Caco-2 (cell line): Measurements from ENCODE around the gene DMRTB1. TPM values are rescaled to one million over a fixed set of nuclear protein-coding genes. Genes with fewer than 3 reads are reported as not detected.

Experiments
- BruUV-seq: library from RNA; stranded (reverse); fragments of 400-500 nt; replicated peaks from 2 replicates; lab custom pipeline; 2021; lab: Mats Ljungman, UMichigan
- CTCF ChIA-PET: fragments of 300-600 bp; sonication (Branson Sonifier 250); formaldehyde crosslinking; loops from one replicate; lab custom pipeline; 2022; ENCODE audit warnings: antibody characterized with exemption; lab: Charles Lee
- POLR2A ChIA-PET: fragments of 300-600 bp; sonication (Branson Sonifier 250); formaldehyde crosslinking; loops from one replicate; lab custom pipeline; 2022; ENCODE audit warnings: antibody characterized with exemption; lab: Charles Lee
- DNase-seq, 2 experiments: peaks; one replicate each; pipeline versions ENCODE4 v3.0.0 to v3.0.0-alpha.2; 2020 to 2022
- H3K27me3 ChIP-seq: replicated peaks from 2 replicates; pipeline ENCODE4 v1.6.0; 2011; ENCODE audit warnings: low read length; ENCODE audit not compliant: control insufficient read depth, insufficient read depth
- H3K36me3 ChIP-seq: 2 replicates; pipeline ENCODE4 v1.5.1; 2011; ENCODE audit warnings: low read length; ENCODE audit not compliant: control insufficient read depth, insufficient read depth
- H3K4me1 ChIP-seq: fragments of 250-450 bp; sonication (Bioruptor Pico); 2 replicates; pipeline ENCODE4 v1.5.1; 2020; ENCODE audit warnings: mild to moderate bottlenecking
- H3K4me3 ChIP-seq: 2 replicates; pipeline ENCODE4 v1.5.1; 2011; ENCODE audit warnings: low read depth, mild to moderate bottlenecking, control low read depth, low read length
- H3K9me3 ChIP-seq: fragments of 250-450 bp; sonication (Bioruptor Pico); 2 replicates; pipeline ENCODE4 v1.5.1; 2020; ENCODE audit warnings: mild to moderate bottlenecking, moderate library complexity
- H3K27ac Mint-ChIP-seq: one replicate; pipeline ENCODE4 v1.8.0; 2022; ENCODE audit warnings: mixed read lengths; ENCODE audit not compliant: unreplicated experiment
- H3K27me3 Mint-ChIP-seq: one replicate; pipeline ENCODE4 v1.8.0; 2022; ENCODE audit warnings: mixed read lengths; ENCODE audit not compliant: insufficient read depth, unreplicated experiment
- H3K36me3 Mint-ChIP-seq: one replicate; pipeline ENCODE4 v1.8.0; 2022; ENCODE audit warnings: mild to moderate bottlenecking, mixed read lengths; ENCODE audit not compliant: insufficient read depth, unreplicated experiment
- H3K4me1 Mint-ChIP-seq: one replicate; pipeline ENCODE4 v1.8.0; 2022; ENCODE audit warnings: low read depth, mixed read lengths; ENCODE audit not compliant: unreplicated experiment
- H3K4me3 Mint-ChIP-seq: one replicate; pipeline ENCODE4 v1.8.0; 2022; ENCODE audit warnings: mild to moderate bottlenecking, moderate library complexity, mixed read lengths; ENCODE audit not compliant: unreplicated experiment
- H3K9me3 Mint-ChIP-seq: one replicate; pipeline ENCODE4 v1.8.0; 2022; ENCODE audit warnings: mixed read lengths; ENCODE audit not compliant: unreplicated experiment
- CTCF ChIP-seq, 2 experiments: fragments of 200-600 bp in 1 of 2; IDR thresholded peaks; 1 replicate in 1 of 2; 2 replicates in 1 of 2; pipeline versions ENCODE4 v1.5.1 to v1.8.0; 2011 to 2022; ENCODE audit warnings: antibody characterized with exemption in 1 of 2, control low read depth in 1 of 2, inconsistent platforms in 1 of 2, low read depth in 1 of 2, low read length in 1 of 2, mild to moderate bottlenecking in 1 of 2, moderate library complexity in 1 of 2; ENCODE audit not compliant: insufficient read depth in 1 of 2, severe bottlenecking in 1 of 2, unreplicated experiment in 1 of 2
- intact Hi-C: fragments of 100-400 bp; cut with micrococcal nuclease; formaldehyde crosslinking; loops from one replicate; pipeline ENCODE4 v1.10.0; 2022; ENCODE audit not compliant: unreplicated experiment
- total RNA-seq: library from RNA; stranded (reverse); gene quantifications from 2 replicates; pipeline ENCODE4 v1.2.3, GENCODE V29; 2022

Gene DMRTB1
- total RNA-seq, 1 experiment from 2014 or later: not detected

GRCh38 chr1:53512807-53513755 is 53.9 kb downstream of the DMRTB1 start:
- H3K9me3 ChIP-seq: no peaks in the 10 kb centered on the region
- ChIA-PET POLR2A (no interaction called here), CTCF (no interaction called here)
- no peak for DNase-seq
- H3K27ac Mint-ChIP-seq: no peak overlapping the region
- BruUV-seq: no TSS peak
- no peaks in the 10 kb centered on the region for H3K4me1 Mint-ChIP-seq
- H3K36me3 Mint-ChIP-seq: no peaks in the 10 kb centered on the region
- intact Hi-C loops: no loop called here
- no peaks in the 10 kb centered on the region for H3K9me3 Mint-ChIP-seq
- no peak overlapping the region for H3K4me3 ChIP-seq
- H3K27me3 Mint-ChIP-seq: no peaks in the 10 kb centered on the region
- H3K4me3 Mint-ChIP-seq: no peak overlapping the region
- H3K27me3 ChIP-seq: no peaks in the 10 kb centered on the region
- no peak for TF ChIP-seq CTCF (IDR thresholded peaks at IDR 0.05; ENCODE audit: insufficient read depth in 1 of 2, low read depth in 1 of 2, low read length in 1 of 2, severe bottlenecking in 1 of 2, unreplicated experiment in 1 of 2)
- peaks cover under 1% of the 10 kb centered on the region; the same call in 1 of the 2 replicates for H3K4me1 ChIP-seq
- H3K36me3 ChIP-seq: no peaks in the 10 kb centered on the region

GRCh38 chr1:53513846-53514245 is 54.6 kb downstream of the DMRTB1 start:
- H3K9me3 Mint-ChIP-seq: no peaks in the 10 kb centered on the region
- no peaks in the 10 kb centered on the region for H3K9me3 ChIP-seq
- no peaks in the 10 kb centered on the region for H3K27me3 ChIP-seq
- intact Hi-C loops: no loop called here
- peaks cover 8% of the 10 kb centered on the region for H3K4me1 ChIP-seq
- no TSS peak for BruUV-seq
- no peaks in the 10 kb centered on the region for H3K27me3 Mint-ChIP-seq
- H3K4me3 ChIP-seq: no peak overlapping the region
- no peak for DNase-seq
- ChIA-PET POLR2A (no interaction called here), CTCF (no interaction called here)
- H3K27ac Mint-ChIP-seq: no peak overlapping the region
- H3K4me3 Mint-ChIP-seq: no peak overlapping the region
- no peaks in the 10 kb centered on the region for H3K4me1 Mint-ChIP-seq
- no peak for TF ChIP-seq CTCF (IDR thresholded peaks at IDR 0.05; ENCODE audit: insufficient read depth in 1 of 2, low read depth in 1 of 2, low read length in 1 of 2, severe bottlenecking in 1 of 2, unreplicated experiment in 1 of 2)
- H3K36me3 Mint-ChIP-seq: no peaks in the 10 kb centered on the region
- no peaks in the 10 kb centered on the region for H3K36me3 ChIP-seq

- CTCF ChIA-PET: no interaction called here
These were observed 55.2 kb downstream of the DMRTB1 start for GRCh38 chr1:53514436-53514835.

More at GRCh38 chr1:53514436-53514835, 55.2 kb downstream of the DMRTB1 start:
- BruUV-seq: no TSS peak
- H3K36me3 ChIP-seq: no peaks in the 10 kb centered on the region
- no peak for TF ChIP-seq CTCF (IDR thresholded peaks at IDR 0.05; ENCODE audit: insufficient read depth in 1 of 2, low read depth in 1 of 2, low read length in 1 of 2, severe bottlenecking in 1 of 2, unreplicated experiment in 1 of 2)
- Mint-ChIP-seq H3K27me3 (no peaks in the 10 kb centered on the region), H3K27ac (no peak overlapping the region), H3K4me3 (no peak overlapping the region), H3K4me1 (no peaks in the 10 kb centered on the region), H3K9me3 (no peaks in the 10 kb centered on the region), H3K36me3 (no peaks in the 10 kb centered on the region)
- H3K4me3 ChIP-seq: no peak overlapping the region
- POLR2A ChIA-PET: no interaction called here
- H3K9me3 ChIP-seq: no peaks in the 10 kb centered on the region
- DNase-seq: no peak
- H3K4me1 ChIP-seq: peaks cover 14% of the 10 kb centered on the region
- intact Hi-C loops: no loop called here
- no peaks in the 10 kb centered on the region for H3K27me3 ChIP-seq
